Transverse colon (tissue), 4 donors: ENCODE results near the gene MAMDC4. TPM values are rescaled to one million over a fixed set of nuclear protein-coding genes. Genes with fewer than 3 reads are reported as not detected.

Source experiments
- DNase-seq: peaks from one replicate; pipeline ENCODE4 v3.0.0-alpha.2; 2019
- H3K27ac ChIP-seq, 4 donors: fragments of 200-600 bp; sonication (generic); 2 replicates each; pipeline ENCODE4 v1.5.1; 2016 to 2018; ENCODE audit warnings: inconsistent platforms in 4 of 4
- H3K27me3 ChIP-seq: fragments of 200-600 bp; sonication (generic); 2 replicates; pipeline ENCODE4 v1.5.1; 2017; ENCODE audit warnings: inconsistent platforms
- H3K36me3 ChIP-seq, 4 donors: fragments of 200-600 bp; sonication (generic); 2 replicates each; pipeline ENCODE4 v1.5.1; 2017 to 2019; ENCODE audit warnings: inconsistent platforms in 4 of 4
- H3K4me1 ChIP-seq, 4 donors: fragments of 200-600 bp; sonication (generic); 2 replicates each; pipeline ENCODE4 v1.5.1; 2017 to 2020; ENCODE audit warnings: inconsistent platforms in 4 of 4
- H3K4me3 ChIP-seq, 4 donors: fragments of 200-600 bp; sonication (generic); 1 replicate in 1 of 4; 2 replicates in 3 of 4; pipeline versions ENCODE4 v1.5.1 to v1.6.1; 2017 to 2019; ENCODE audit warnings: inconsistent platforms in 4 of 4
- H3K9me3 ChIP-seq, 2 donors: fragments of 200-600 bp; sonication (generic); 2 replicates each; pipeline ENCODE4 v1.5.1; 2017 to 2019; ENCODE audit warnings: inconsistent platforms in 2 of 2
- EP300 ChIP-seq: sonication (generic); formaldehyde crosslinking; IDR thresholded peaks from one replicate; pipeline ENCODE4 v1.6.1; 2017; ENCODE audit warnings: antibody characterized with exemption, low read depth
- POLR2A ChIP-seq: fragments of 450-650 bp; IDR thresholded peaks from one replicate; pipeline ENCODE4 v1.6.1; 2016; ENCODE audit warnings: antibody characterized with exemption, mild to moderate bottlenecking, moderate library complexity
- POLR2AphosphoS5 ChIP-seq, 3 donors: sonication (generic); formaldehyde crosslinking; IDR thresholded peaks; one replicate each; pipeline ENCODE4 v1.6.1; 2016; ENCODE audit warnings: antibody characterized with exemption in 3 of 3
- WGBS, 2 donors: methylation state at CpG; one replicate each; pipeline ENCODE4 v1.1.5; 2018; ENCODE audit warnings: low coverage in 1 of 2; 5-methylcytosine and 5-hydroxymethylcytosine counted together
- in situ Hi-C, 4 donors: fragments of 200-750 bp; cut with MboI; loops; one replicate each; pipeline versions ENCODE4 v1.15.0 to v1.15.1; 2017; ENCODE audit warnings: low sequenced_read_pairs in 3 of 4, low pct_ligation_motif_present in 1 of 4, low pct_unique_long_range_greater_than_20kb in 1 of 4
- intact Hi-C: fragments of 100-400 bp; cut with DNase I; formaldehyde crosslinking; loops from one replicate; pipeline ENCODE4 v1.15.1; 2023; ENCODE audit warnings: low total_unique reads
- total RNA-seq, 4 donors: library from RNA; depleted of rRNA; stranded (reverse); fragments of >200 nt; gene quantifications; one replicate each; pipeline ENCODE4 v1.1.0, GENCODE V29; 2016
- TF ChIP-seq, protein P1 (sequence below), 5 experiments: fragments of 200-600 bp in 3 of 5; fragments of 450-650 bp in 2 of 5; sonication (generic) in 3 of 5; IDR thresholded peaks; 1 replicate in 2 of 5; 2 replicates in 3 of 5; pipeline ENCODE4 v1.5.1; 2016 to 2017; ENCODE audit warnings: antibody characterized with exemption in 5 of 5, inconsistent platforms in 3 of 5, mild to moderate bottlenecking in 2 of 5, moderate library complexity in 1 of 5

MAMDC4 gene
- total RNA-seq, 4 donors from 2014 or later: 11.4 to 52.5 (median 23.2) TPM

DNA sequence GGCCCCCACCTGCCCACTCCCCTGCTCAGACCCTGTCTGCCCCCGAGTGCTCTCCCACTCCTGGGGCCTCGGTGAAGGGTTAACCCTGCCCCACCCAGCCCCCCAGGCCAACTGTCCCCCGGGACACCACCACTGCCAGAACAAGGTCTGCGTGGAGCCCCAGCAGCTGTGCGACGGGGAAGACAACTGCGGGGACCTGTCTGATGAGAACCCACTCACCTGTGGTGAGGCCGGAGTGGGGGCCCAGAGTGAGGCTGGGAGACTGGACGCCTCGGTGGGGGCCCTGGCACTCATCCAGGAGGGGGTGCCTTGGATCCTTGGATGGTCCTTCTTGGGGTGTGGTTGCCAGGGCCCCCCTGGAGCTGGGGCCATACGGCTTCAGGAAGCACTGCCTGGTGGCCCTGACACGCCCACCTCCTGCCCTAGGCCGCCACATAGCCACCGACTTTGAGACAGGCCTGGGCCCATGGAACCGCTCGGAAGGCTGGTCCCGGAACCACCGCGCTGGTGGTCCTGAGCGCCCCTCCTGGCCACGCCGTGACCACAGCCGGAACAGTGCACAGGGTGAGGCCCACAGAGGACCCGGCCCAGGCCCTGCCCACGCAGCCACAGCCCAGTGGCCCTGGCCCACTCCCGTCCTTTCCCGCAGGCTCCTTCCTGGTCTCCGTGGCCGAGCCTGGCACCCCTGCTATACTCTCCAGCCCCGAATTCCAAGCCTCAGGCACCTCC is 2.1 kb downstream of the MAMDC4 start:
- Histone ChIP-seq H3K9me3 (no peaks in the 10 kb centered on the region), H3K36me3 (no peaks in the 10 kb centered on the region), H3K4me1 (peaks cover 33 to 40% (median 37%) of the 10 kb centered on the region in 4 donors), H3K27ac (peak overlapping the region in 1 of 4 donors; percentile 4), H3K4me3 (no peak overlapping the region), H3K27me3 (no peaks in the 10 kb centered on the region)
- TF ChIP-seq POLR2A: no peak
- TF ChIP-seq, protein P1, sequence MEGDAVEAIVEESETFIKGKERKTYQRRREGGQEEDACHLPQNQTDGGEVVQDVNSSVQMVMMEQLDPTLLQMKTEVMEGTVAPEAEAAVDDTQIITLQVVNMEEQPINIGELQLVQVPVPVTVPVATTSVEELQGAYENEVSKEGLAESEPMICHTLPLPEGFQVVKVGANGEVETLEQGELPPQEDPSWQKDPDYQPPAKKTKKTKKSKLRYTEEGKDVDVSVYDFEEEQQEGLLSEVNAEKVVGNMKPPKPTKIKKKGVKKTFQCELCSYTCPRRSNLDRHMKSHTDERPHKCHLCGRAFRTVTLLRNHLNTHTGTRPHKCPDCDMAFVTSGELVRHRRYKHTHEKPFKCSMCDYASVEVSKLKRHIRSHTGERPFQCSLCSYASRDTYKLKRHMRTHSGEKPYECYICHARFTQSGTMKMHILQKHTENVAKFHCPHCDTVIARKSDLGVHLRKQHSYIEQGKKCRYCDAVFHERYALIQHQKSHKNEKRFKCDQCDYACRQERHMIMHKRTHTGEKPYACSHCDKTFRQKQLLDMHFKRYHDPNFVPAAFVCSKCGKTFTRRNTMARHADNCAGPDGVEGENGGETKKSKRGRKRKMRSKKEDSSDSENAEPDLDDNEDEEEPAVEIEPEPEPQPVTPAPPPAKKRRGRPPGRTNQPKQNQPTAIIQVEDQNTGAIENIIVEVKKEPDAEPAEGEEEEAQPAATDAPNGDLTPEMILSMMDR (IDR thresholded peaks at IDR 0.05): no peak
- TF ChIP-seq EP300: no peak
- no peak for TF ChIP-seq POLR2AphosphoS5 (IDR thresholded peaks at IDR 0.05)
- in situ Hi-C loops: no loop called here
- 80% methylated on average over 29 of the region's 30 CpGs; no CpG with 5 or more reads in 1 of the 2 donors for WGBS, 2 donors
- peak; percentile 15 for DNase-seq
- intact Hi-C loops: no loop called here

DNA sequence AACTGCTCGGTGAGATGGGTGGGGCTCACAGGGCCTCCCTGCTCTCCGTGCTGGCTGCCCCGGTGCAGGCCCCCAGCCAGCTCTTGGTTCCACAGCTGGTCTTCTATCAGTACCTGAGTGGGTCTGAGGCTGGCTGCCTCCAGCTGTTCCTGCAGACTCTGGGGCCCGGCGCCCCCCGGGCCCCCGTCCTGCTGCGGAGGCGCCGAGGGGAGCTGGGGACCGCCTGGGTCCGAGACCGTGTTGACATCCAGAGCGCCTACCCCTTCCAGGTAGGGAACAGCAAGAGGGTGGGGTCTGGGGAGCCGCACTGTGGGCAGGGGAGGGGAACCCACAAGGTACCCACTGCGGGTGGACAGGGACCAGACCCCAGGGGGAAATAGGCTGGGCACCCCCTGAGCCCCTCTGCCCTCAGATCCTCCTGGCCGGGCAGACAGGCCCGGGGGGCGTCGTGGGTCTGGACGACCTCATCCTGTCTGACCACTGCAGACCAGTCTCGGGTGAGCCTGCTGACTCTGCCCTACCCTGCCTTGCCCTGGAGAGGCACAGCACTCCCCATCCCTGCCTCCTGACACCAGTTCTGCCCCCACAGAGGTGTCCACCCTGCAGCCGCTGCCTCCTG is 2.8 kb downstream of the MAMDC4 start:
- H3K27ac ChIP-seq: peak overlapping the region in 1 of 4 donors; percentile 4
- no peak overlapping the region for H3K4me3 ChIP-seq
- intact Hi-C loops (no loop called here), in situ Hi-C loops (no loop called here)
- TF ChIP-seq POLR2A: no peak
- H3K36me3 ChIP-seq: no peaks in the 10 kb centered on the region
- WGBS, 2 donors: 81% methylated on average over 23 of the region's 23 CpGs; no CpG with 5 or more reads in 1 of the 2 donors
- no peaks in the 10 kb centered on the region for H3K9me3 ChIP-seq
- no peak for DNase-seq
- H3K27me3 ChIP-seq: no peaks in the 10 kb centered on the region
- peaks cover 36 to 43% (median 40%) of the 10 kb centered on the region in 4 donors for H3K4me1 ChIP-seq

DNA sequence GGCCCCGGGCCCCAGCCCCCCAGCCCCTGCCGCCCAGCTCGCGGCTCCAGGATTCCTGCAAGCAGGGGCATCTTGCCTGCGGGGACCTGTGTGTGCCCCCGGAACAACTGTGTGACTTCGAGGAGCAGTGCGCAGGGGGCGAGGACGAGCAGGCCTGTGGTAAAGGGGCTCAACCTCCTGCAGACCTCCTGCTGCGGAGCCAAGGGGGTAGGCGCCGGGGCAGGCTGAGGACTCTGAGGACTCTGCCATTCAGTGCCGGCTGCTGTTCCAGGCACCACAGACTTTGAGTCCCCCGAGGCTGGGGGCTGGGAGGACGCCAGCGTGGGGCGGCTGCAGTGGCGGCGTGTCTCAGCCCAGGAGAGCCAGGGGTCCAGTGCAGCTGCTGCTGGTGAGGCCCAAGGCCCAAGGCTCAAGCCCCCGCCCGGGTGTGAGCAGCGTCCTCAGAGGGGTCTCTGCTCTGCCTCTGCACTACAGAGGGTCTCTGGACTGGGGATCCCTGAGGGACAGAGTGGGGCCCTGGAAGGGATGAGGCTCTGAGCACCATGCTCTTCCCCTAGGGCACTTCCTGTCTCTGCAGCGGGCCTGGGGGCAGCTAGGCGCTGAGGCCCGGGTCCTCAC is 3.4 kb downstream of the MAMDC4 start:
- no peaks in the 10 kb centered on the region for H3K27me3 ChIP-seq
- peaks cover 31 to 43% (median 39%) of the 10 kb centered on the region in 4 donors for H3K4me1 ChIP-seq
- no peaks in the 10 kb centered on the region for H3K36me3 ChIP-seq
- no peak overlapping the region for H3K27ac ChIP-seq
- H3K9me3 ChIP-seq: no peaks in the 10 kb centered on the region
- H3K4me3 ChIP-seq: no peak overlapping the region
- no peak for DNase-seq
- no peak for TF ChIP-seq POLR2A
- no peak for TF ChIP-seq EP300
- no peak for TF ChIP-seq POLR2AphosphoS5 (IDR thresholded peaks at IDR 0.05)
- TF ChIP-seq, protein P1 (IDR thresholded peaks at IDR 0.05): no peak
- intact Hi-C loops: no loop called here
- 79% methylated on average over 21 of the region's 26 CpGs; no CpG with 5 or more reads in 1 of the 2 donors for WGBS, 2 donors
- in situ Hi-C loops: no loop called here

DNA sequence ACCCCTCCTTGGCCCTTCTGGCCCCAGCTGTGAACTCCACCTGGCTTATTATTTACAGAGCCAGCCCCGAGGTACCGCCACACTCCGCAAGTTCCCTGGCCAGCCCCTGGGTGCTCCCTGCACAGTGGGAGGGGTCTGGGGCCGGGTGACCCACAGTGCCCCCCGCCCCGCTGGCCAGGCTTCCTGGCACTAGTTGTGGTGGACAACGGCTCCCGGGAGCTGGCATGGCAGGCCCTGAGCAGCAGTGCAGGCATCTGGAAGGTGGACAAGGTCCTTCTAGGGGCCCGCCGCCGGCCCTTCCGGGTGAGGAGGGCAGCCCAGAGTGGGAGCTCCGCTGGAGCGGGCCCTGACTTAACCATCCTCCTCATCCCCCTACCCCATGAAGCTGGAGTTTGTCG is 3.9 kb downstream of the MAMDC4 start:
- WGBS, 2 donors: 76% methylated on average over 15 of the region's 15 CpGs; no CpG with 5 or more reads in 1 of the 2 donors

More for the DNA sequence above, 3.9 kb downstream of the MAMDC4 start:
- Histone ChIP-seq H3K27me3 (no peaks in the 10 kb centered on the region), H3K9me3 (no peaks in the 10 kb centered on the region), H3K36me3 (no peaks in the 10 kb centered on the region), H3K4me3 (no peak overlapping the region), H3K27ac (no peak overlapping the region), H3K4me1 (peaks cover 28 to 44% (median 37%) of the 10 kb centered on the region in 4 donors)
- no peak for DNase-seq
- intact Hi-C loops (no loop called here), in situ Hi-C loops (no loop called here)
- TF ChIP-seq POLR2AphosphoS5 (IDR thresholded peaks at IDR 0.05) (no peak), POLR2A (no peak), EP300 (no peak)
- TF ChIP-seq, protein P1 (IDR thresholded peaks at IDR 0.05): no peak
